NCI-H526 (cell line): ENCODE results near the gene CHST15.
A peak's percentile ranks its signal among the peaks of the same experiment; 100 is the strongest.

Source experiments
- DNase-seq, 2 experiments: peaks; one replicate each; lab custom pipeline; 2025; lab: John Stamatoyannopoulos, UW

The CHST15 gene

GRCh38 chr10:124029559-124029958 is 63.8 kb downstream of the CHST15 start:
- DNase-seq, result no peak

DNA sequence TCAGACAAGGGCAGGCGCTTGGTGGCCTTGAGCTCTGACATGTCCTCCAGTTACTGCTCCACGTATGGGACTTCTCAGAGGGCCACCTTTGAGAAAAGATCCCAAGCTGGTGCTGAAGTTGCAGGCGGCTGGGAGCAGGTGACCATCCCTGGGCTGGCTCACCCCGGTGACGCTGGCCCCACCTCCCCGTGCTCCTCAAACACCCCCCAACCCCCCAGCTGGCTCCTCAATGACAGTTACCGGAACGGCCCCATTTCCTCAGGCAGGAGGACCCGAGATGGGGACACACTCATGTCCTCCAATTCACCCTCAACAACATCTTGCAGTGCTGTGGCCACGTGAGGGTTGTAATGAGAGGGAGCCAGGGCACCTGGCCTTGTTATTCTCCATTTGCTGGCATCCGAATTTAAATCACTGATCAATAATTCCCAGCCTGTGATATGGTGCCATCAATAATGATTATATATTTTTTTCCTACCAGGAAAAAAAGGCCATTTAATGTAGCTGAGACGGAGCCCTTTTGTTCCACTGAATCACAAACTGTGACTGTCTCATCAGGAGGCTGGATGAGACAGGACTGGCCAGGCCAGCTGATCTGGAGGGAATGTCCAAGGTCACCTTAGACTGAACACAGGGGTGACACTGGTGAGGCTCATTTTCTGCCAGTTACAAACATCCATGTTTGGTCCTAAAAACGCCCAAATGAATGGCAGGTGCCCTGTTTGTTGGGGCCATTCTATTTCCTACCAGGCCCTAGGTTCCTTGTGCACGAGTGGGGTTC is 64.5 kb downstream of the CHST15 start:
- no peak for DNase-seq

- DNase-seq, result no peak
Observed at GRCh38 chr10:124027651-124028050, 65.7 kb downstream of the CHST15 start.

DNA sequence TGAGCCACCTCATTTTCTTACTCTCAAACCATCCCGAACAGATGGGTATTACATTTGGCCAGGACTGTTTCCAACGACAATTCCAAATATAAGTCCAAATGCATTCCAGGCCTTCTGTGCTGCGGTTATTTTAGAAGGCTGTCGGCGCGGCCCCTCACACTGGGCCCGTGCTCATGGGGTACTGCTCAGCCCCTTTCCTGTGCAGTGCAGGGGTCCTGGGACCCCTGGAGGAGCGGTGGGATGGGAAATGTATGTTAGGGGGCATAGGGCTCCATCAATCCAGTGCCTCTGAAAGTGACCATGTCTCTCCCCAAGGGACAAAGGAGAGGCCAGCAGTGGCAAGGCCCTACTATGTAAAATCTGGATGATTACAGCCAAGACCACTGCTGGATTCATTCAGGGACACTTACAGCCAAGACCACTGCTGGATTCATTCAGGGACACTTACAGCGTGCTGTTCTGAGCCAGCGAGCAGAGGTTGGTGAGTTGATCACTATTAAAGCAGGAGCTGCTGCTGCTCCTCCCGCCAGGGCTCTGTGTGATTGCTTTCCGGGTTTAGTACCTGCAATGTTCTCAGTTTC is 66.3 kb downstream of the CHST15 start:
- no peak for DNase-seq

- DNase-seq, result no peak
Observed at GRCh38 chr10:124026589-124026939, 66.8 kb downstream of the CHST15 start.

DNA sequence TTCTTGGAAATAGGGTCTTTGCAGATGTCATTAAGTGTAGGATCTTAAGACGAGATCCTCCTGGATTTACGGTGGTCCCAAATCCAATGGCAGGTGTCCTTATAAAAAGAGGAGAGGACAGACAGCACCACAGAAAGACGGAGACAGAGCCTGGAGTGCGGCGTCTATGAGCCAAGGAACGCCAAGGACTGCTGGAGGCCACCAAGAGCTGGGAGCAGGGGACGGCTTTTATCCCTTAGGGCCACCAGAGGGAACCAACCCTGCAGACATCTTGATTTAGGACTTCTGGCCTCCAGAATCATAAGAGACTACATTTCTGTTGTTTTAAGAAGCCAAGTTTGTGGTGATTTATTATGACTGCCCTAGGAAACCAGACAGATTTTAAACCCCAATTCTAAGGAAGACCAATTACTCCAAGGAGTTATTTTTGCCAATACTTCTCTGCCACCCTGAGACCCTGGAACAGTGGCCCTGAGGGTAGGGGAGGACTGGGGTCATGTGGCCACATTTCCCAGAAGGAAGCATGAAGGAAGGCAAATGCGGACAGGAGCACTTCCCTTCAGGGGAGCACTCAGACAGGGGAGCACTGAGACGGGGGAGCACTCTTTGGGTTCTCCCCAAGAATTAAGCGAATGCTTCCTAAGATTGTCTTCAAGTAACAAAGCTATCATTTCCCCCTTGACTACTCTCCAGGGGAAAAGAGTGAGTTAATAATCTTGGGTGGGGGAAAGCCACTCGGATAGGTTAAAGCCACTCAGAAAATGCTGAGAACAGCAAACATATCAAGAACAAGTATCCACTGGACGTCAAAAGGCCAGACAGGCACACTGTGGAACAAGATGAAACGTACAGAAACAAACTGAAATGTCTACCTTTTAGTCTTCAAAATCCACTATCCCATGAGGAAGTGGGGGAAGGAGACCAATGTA is 67.5 kb downstream of the CHST15 start:
- DNase-seq, result peak in 1 of 2 experiments; percentile 20

- no peak for DNase-seq
Observed at GRCh38 chr10:124025152-124025551, 68.2 kb downstream of the CHST15 start.

DNA sequence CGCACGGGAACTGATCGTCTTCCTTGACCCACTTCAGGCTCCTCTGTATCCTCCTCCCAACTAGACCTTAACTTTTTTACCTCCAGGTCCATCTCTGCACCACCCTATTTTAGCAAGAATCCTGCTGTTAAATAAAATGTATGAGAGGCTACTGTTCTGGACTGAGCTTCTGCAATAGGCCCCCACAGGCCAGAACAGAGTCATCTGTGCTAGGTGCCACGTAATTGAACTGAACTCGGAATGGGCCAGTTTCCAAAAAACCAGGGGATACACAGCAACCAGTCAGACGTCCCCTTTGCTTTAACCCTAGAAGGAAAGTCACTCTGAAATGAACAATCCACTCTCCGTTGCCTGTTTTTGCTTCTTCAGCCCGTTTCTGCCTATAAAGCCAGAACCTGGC is 71.3 kb downstream of the CHST15 start:
- no peak for DNase-seq

DNA sequence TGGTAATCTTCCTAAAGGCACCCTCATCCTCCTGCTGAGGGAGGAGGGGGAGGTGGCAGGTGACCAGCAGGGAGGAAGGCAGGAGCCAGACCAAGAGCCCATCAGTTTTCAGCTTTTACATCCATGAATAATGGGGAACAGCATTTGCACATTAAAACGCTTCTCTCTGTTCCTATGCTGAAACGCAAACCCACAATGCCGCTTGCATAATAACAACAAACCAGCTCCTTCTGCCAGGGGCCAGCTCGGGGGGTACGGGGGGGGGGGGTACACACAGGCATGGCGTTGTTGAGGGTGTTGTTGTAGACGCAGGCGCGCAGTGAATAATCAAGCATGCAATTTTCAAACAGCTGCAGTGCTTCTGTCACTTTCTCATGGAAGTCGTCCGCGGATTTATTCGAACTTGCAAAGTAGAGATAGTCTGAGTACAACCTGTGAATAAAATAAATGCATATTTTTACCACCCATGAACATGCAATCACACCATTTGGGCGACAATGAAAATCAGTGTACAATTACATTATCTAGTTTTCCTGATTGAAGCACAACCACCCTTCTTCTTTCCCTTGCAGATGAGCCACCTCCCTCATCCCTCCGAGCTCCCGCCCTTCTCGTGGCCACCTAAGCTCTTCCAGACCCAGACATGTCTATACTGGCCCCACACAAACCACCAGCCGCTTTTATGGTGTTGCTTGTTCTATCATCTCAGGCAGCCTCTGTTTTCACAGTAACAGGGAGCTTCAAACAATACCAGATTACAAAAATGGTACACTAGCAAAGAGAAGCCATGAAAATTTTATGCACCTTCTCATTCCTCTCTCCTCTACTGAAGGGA is 72.2 kb downstream of the CHST15 start:
- peak; percentile 80 to 87 for DNase-seq

GRCh38 chr10:124019886-124020797 is 73.3 kb downstream of the CHST15 start:
- DNase-seq, result peak in 1 of 2 experiments; percentile 15

GRCh38 chr10:124018886-124019525 is 74.4 kb downstream of the CHST15 start:
- no peak for DNase-seq

GRCh38 chr10:124017729-124018128 is 75.7 kb downstream of the CHST15 start:
- DNase-seq, result no peak

- DNase-seq, result no peak
Observed at GRCh38 chr10:124016804-124017375, 76.5 kb downstream of the CHST15 start.

- DNase-seq, result no peak
Observed at GRCh38 chr10:124015991-124016390, 77.4 kb downstream of the CHST15 start.

DNA sequence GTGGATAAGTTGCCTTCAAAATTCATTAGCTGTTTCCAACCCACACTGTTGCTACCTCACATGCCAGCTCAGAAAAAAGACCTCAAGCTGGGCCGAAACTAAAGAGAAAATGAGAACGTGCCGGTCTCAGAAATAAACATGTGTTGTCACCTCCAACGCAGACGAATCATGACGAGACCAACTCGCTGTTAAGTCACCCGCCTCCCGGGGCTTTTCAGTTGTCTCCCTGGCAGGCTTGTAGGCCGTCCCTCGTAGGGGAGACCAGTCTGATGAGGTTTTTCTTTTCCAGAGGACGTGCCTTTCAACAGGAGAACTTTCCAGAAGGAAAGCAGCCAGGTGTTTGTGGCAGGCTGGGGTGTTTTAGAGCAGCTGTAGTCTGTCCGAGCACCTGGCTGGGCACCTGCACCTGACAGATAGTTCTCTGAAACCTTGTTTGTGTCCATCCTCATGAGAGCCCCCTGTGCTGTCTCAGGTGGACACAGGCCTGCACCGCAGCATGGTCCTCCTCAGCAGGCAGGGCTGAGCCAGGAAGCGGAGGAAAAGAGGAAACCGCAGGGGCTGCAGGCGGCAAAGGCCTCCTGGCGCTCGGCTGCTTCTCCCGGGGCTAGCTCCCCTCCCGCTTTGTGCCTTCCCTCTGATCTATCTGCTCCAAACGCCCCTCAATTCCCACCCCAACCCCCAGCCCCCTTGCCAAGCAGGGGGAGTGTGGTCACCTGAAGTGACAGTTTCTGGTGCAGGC is 78.8 kb downstream of the CHST15 start:
- no peak for DNase-seq

- DNase-seq, result no peak
Observed at GRCh38 chr10:124013916-124014315, 79.5 kb downstream of the CHST15 start.

DNA sequence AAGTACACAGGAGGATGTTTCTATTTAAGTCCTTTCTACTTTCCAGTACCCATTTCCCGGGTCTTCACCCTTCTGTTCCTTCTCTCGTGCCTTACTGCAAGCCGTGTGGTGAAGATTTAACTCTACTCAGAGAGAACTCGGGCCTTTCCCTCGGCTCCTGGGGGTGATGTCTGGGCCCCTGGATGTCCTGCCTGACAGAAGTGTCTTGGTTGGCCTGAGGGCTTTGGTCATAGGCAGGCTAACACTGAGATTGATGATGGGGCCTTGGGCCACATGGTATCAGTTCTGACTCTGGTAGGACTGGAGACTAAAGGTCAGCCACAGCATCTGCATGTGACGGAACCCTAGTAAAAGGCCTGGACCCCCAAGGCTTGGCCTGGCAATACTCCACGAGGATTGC is 80.4 kb downstream of the CHST15 start:
- DNase-seq, result no peak

GRCh38 chr10:124012583-124012982 is 80.8 kb downstream of the CHST15 start:
- DNase-seq, result no peak

DNA sequence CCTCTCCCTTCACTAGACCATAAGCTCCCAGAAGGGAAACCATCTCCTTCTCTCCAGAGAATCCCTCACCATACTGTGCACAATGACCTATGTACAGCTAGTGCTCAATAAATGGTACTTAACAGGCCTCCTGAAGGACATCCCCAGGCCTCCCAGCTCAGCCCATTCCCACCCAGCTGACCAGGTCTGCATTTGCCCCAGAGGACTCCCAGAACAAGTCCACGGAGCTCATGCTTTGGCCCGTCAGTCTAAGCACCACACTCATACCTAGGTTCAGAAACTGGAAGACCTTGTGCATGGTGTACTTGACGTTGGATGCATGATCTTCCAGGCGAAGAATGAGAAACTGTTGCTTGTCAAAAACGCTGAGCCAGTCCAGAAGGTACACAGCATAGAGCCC is 81.3 kb downstream of the CHST15 start:
- DNase-seq, result no peak
